ENCODE measurements around the gene LRPAP1.

GRCh38 chr4:3463556-3464348 is 68.5 kb downstream of the LRPAP1 start:
- TF ChIP-seq, protein P1, sequence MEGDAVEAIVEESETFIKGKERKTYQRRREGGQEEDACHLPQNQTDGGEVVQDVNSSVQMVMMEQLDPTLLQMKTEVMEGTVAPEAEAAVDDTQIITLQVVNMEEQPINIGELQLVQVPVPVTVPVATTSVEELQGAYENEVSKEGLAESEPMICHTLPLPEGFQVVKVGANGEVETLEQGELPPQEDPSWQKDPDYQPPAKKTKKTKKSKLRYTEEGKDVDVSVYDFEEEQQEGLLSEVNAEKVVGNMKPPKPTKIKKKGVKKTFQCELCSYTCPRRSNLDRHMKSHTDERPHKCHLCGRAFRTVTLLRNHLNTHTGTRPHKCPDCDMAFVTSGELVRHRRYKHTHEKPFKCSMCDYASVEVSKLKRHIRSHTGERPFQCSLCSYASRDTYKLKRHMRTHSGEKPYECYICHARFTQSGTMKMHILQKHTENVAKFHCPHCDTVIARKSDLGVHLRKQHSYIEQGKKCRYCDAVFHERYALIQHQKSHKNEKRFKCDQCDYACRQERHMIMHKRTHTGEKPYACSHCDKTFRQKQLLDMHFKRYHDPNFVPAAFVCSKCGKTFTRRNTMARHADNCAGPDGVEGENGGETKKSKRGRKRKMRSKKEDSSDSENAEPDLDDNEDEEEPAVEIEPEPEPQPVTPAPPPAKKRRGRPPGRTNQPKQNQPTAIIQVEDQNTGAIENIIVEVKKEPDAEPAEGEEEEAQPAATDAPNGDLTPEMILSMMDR (IDR thresholded peaks at IDR 0.05), result no peak
- no peak for TF ChIP-seq POLR2AphosphoS5 (IDR thresholded peaks at IDR 0.05)
